Hepatocyte (in vitro differentiated cells): ENCODE data around the gene ATP2B3. TPM values are rescaled to one million over a fixed set of nuclear protein-coding genes. Genes with fewer than 3 reads are reported as not detected.

Experiments
- DNase-seq: peaks from one replicate; pipeline ENCODE4 v3.0.0-alpha.2; 2016; ENCODE audit warnings: low spot score
- H2AFZ ChIP-seq: fragments of 200-600 bp; sonication (generic); 2 replicates; pipeline ENCODE4 v1.6.0; 2016; ENCODE audit warnings: antibody characterized with exemption, mild to moderate bottlenecking
- H3K27ac ChIP-seq: fragments of 200-600 bp; sonication (generic); 2 replicates; pipeline ENCODE4 v1.5.1; 2016; ENCODE audit warnings: mild to moderate bottlenecking
- H3K27me3 ChIP-seq: fragments of 200-600 bp; sonication (generic); 2 replicates; pipeline ENCODE4 v1.6.1; 2016
- H3K36me3 ChIP-seq: fragments of 200-600 bp; sonication (generic); replicated peaks from 2 replicates; pipeline ENCODE4 v1.5.1; 2016; ENCODE audit warnings: low read depth; ENCODE audit not compliant: insufficient read depth
- H3K4me1 ChIP-seq: fragments of 200-600 bp; sonication (generic); 2 replicates; pipeline ENCODE4 v1.5.1; 2016; ENCODE audit warnings: mild to moderate bottlenecking, moderate library complexity; ENCODE audit not compliant: insufficient read depth
- H3K4me2 ChIP-seq: fragments of 200-600 bp; sonication (generic); 2 replicates; pipeline ENCODE4 v1.6.0; 2016
- H3K4me3 ChIP-seq: fragments of 200-600 bp; sonication (generic); 2 replicates; pipeline ENCODE4 v1.5.1; 2016; ENCODE audit warnings: mild to moderate bottlenecking
- H3K79me2 ChIP-seq: fragments of 200-600 bp; sonication (generic); 2 replicates; pipeline ENCODE4 v1.6.0; 2017; ENCODE audit warnings: mild to moderate bottlenecking
- H3K9me2 ChIP-seq: fragments of 200-600 bp; sonication (generic); replicated peaks from 2 replicates; pipeline ENCODE4 v1.6.0; 2017; ENCODE audit warnings: mild to moderate bottlenecking; ENCODE audit not compliant: insufficient read depth
- H3K9me3 ChIP-seq: fragments of 200-600 bp; sonication (generic); 2 replicates; pipeline ENCODE4 v1.5.1; 2016; ENCODE audit warnings: low read depth, mild to moderate bottlenecking
- H4K20me1 ChIP-seq: fragments of 200-600 bp; sonication (generic); 2 replicates; pipeline ENCODE4 v1.6.0; 2016; ENCODE audit warnings: mild to moderate bottlenecking; ENCODE audit not compliant: insufficient read depth, poor library complexity, severe bottlenecking
- CTCF ChIP-seq: fragments of 200-600 bp; sonication (generic); IDR thresholded peaks from 2 replicates; pipeline ENCODE4 v1.5.1; 2016; ENCODE audit warnings: antibody characterized with exemption, mild to moderate bottlenecking; ENCODE audit not compliant: poor library complexity
- EZH2 ChIP-seq: fragments of 200-600 bp; sonication (generic); IDR thresholded peaks from 2 replicates; pipeline ENCODE4 v1.6.1; 2016; ENCODE audit warnings: antibody characterized with exemption, mild to moderate bottlenecking, borderline replicate concordance
- EZH2phosphoT487 ChIP-seq: fragments of 200-600 bp; sonication (generic); IDR thresholded peaks from one replicate; pipeline ENCODE4 v1.6.1; 2018; ENCODE audit warnings: antibody characterized with exemption, mild to moderate bottlenecking, low read depth, moderate library complexity; ENCODE audit not compliant: unreplicated experiment, severe bottlenecking
- WGBS: methylation state at CpG from one replicate; pipeline ENCODE4 v1.1.6; 2016; ENCODE audit warnings: low lambda C conversion rate; ENCODE audit errors: missing lambda C conversion rate; 5-methylcytosine and 5-hydroxymethylcytosine counted together
- polyA plus RNA-seq: library from polyadenylated mRNA; unstranded; fragments of >200 nt; fragmentation: Nextera tagmentation; extraction: Ambion mirVana; gene quantifications from 2 replicates; pipeline ENCODE4 v1.2.1, GENCODE V29; 2016
- total RNA-seq: library from RNA; depleted of rRNA; stranded (reverse); fragments of >200 nt; gene quantifications from 2 replicates; pipeline ENCODE4 v1.2.3, GENCODE V29; 2014

ATP2B3 gene
- total and polyA plus RNA-seq, 2 experiments from 2014 or later = 0.07 TPM; not detected in 1

- Histone ChIP-seq H4K20me1 (no peaks in the 10 kb centered on the region), H3K4me2 (peak within 1 kb of the TSS; percentile 76), H3K79me2 (no peaks in the 10 kb centered on the region), H3K4me1 (peaks cover 14% of the 10 kb centered on the region), H3K9me2 (no peaks in the 10 kb centered on the region), H3K27ac (peak within 1 kb of the TSS; percentile 76), H3K4me3 (no peak within 1 kb of the TSS), H3K9me3 (no peaks in the 10 kb centered on the region), H3K27me3 (no peaks in the 10 kb centered on the region), H2AFZ (no peak within 1 kb of the TSS), H3K36me3 (no peaks in the 10 kb centered on the region)
- 46% methylated on average over 24 of the region's 41 CpGs for WGBS
- peak; percentile 59 for DNase-seq
- TF ChIP-seq EZH2phosphoT487 (no peak), CTCF (peak; percentile 38)
Measured at GRCh38 chrX:153494541-153495361, 22.7 kb upstream of the ATP2B3 start, which contains the start of gene BGN. Gene BGN (plus strand): TSS chrX:153494980. CDS start chrX:153504632, 9,652 bp downstream.

- Histone ChIP-seq H3K79me2 (no peaks in the 10 kb centered on the region), H3K4me3 (no peak overlapping the region), H3K9me3 (no peaks in the 10 kb centered on the region), H4K20me1 (no peaks in the 10 kb centered on the region), H3K9me2 (no peaks in the 10 kb centered on the region), H3K4me1 (peaks cover 14% of the 10 kb centered on the region), H3K36me3 (no peaks in the 10 kb centered on the region), H3K4me2 (peak overlapping the region; percentile 76), H3K27me3 (no peaks in the 10 kb centered on the region), H3K27ac (no peak overlapping the region), H2AFZ (no peak overlapping the region)
- DNase-seq = peak; percentile 46
- TF ChIP-seq CTCF = peak; percentile 5
- TF ChIP-seq EZH2phosphoT487 = no peak
- TF ChIP-seq EZH2 = no peak
- 58% methylated on average over 17 of the region's 17 CpGs for WGBS
Measured at GRCh38 chrX:153495362-153495751, 22.1 kb upstream of the ATP2B3 start.

- no peaks in the 10 kb centered on the region for H3K36me3 ChIP-seq
- peaks cover 13% of the 10 kb centered on the region for H3K4me1 ChIP-seq
- H2AFZ ChIP-seq = no peak overlapping the region
- no peak for TF ChIP-seq CTCF
- TF ChIP-seq EZH2 = no peak
- TF ChIP-seq EZH2phosphoT487 = no peak
- no peak for DNase-seq
- no peak overlapping the region for H3K27ac ChIP-seq
- no peaks in the 10 kb centered on the region for H3K9me2 ChIP-seq
- no peak overlapping the region for H3K4me3 ChIP-seq
- H3K4me2 ChIP-seq = peak overlapping the region; percentile 76
- H3K79me2 ChIP-seq = no peaks in the 10 kb centered on the region
- H4K20me1 ChIP-seq = no peaks in the 10 kb centered on the region
- no peaks in the 10 kb centered on the region for H3K27me3 ChIP-seq
- 86% methylated on average over 18 of the region's 18 CpGs for WGBS
- H3K9me3 ChIP-seq = no peaks in the 10 kb centered on the region
Measured at GRCh38 chrX:153495903-153496589, 21.4 kb upstream of the ATP2B3 start.
